NCI-H1105 treated with DMSO at 0.1 percent for 48 hours (cell line): ENCODE results near the gene ACSBG1.
"Not testable (repeated sequence)": the region's sequence is repeated elsewhere in the genome, so short reads cannot be mapped to it uniquely, and the experiment has no call there.

Source experiments
- DNase-seq: peaks from one replicate; lab custom pipeline; 2025; lab: John Stamatoyannopoulos, UW

Gene ACSBG1

GRCh38 chr15:78251136-78251535 is 16.8 kb upstream of the ACSBG1 start:
- no peak for DNase-seq

- no peak for DNase-seq
Observed at GRCh38 chr15:78249131-78249530, 14.8 kb upstream of the ACSBG1 start.

GRCh38 chr15:78247911-78248310 is 13.5 kb upstream of the ACSBG1 start:
- DNase-seq: no peak

GRCh38 chr15:78245976-78246620 is 11.7 kb upstream of the ACSBG1 start:
- not testable (repeated sequence) for DNase-seq

GRCh38 chr15:78245392-78245791 is 11.0 kb upstream of the ACSBG1 start:
- not testable (repeated sequence) for DNase-seq

- DNase-seq: no peak
Observed at GRCh38 chr15:78244893-78245292, 10.5 kb upstream of the ACSBG1 start.

GRCh38 chr15:78244101-78244500 is 9.7 kb upstream of the ACSBG1 start:
- no peak for DNase-seq

- no peak for DNase-seq
Observed at GRCh38 chr15:78243491-78243941, 9.2 kb upstream of the ACSBG1 start.

GRCh38 chr15:78243058-78243457 is 8.7 kb upstream of the ACSBG1 start:
- no peak for DNase-seq

GRCh38 chr15:78242128-78242527 is 7.8 kb upstream of the ACSBG1 start:
- DNase-seq: no peak

GRCh38 chr15:78241017-78241416 is 6.7 kb upstream of the ACSBG1 start:
- peak; percentile 43 for DNase-seq

GRCh38 chr15:78239811-78240210 is 5.4 kb upstream of the ACSBG1 start:
- DNase-seq: no peak

GRCh38 chr15:78237146-78237545 is 2.8 kb upstream of the ACSBG1 start:
- DNase-seq: no peak

GRCh38 chr15:78236491-78236890 is 2.1 kb upstream of the ACSBG1 start:
- no peak for DNase-seq

GRCh38 chr15:78233496-78233895 is 869 bp downstream of the ACSBG1 start:
- DNase-seq: no peak

GRCh38 chr15:78232951-78233350 is 1.4 kb downstream of the ACSBG1 start:
- no peak for DNase-seq

- DNase-seq: no peak
Observed at GRCh38 chr15:78229431-78230406, 4.6 kb downstream of the ACSBG1 start.

GRCh38 chr15:78228356-78228996 is 5.9 kb downstream of the ACSBG1 start:
- DNase-seq: no peak

GRCh38 chr15:78225783-78226541 is 8.4 kb downstream of the ACSBG1 start:
- DNase-seq: no peak

- DNase-seq: no peak
Observed at GRCh38 chr15:78224023-78224411, 10.3 kb downstream of the ACSBG1 start.

GRCh38 chr15:78223396-78224022 is 10.9 kb downstream of the ACSBG1 start:
- no peak for DNase-seq
